Measurements from ENCODE around the gene CCDC43. TPM values are rescaled to one million over a fixed set of nuclear protein-coding genes. Genes with fewer than 3 reads are reported as not detected.

The CCDC43 gene
- total RNA-seq, 6 donors from 2014 or later, result 11.5 to 26.2 (median 17.0) TPM

DNA sequence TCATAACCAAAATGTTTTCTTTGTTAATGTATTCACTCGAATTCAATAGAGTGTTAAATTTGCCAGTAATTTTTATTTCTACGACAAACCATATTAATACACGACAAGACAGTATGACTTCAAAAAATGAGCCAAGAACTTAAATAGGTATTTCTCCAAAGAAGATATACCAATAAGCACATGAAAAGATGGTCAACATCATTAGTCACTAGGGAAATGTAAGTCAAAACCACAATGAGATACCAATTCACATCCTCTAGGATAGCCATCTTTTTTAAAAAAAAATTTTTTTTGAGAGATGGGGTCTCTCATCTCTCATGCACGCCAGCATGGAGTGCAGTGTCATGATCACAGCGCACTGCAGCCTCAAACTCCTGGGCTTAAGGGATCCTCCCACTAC is 38.3 kb downstream of the CCDC43 start:
- no peak overlapping the region for H3K27ac ChIP-seq
- H3K36me3 ChIP-seq, result no peaks in the 10 kb centered on the region
- TF ChIP-seq POLR2AphosphoS5 (IDR thresholded peaks at IDR 0.05), result no peak
- no peak for TF ChIP-seq POLR2A (IDR thresholded peaks at IDR 0.05)
- TF ChIP-seq EP300 (IDR thresholded peaks at IDR 0.05), result no peak
- TF ChIP-seq, protein P1, sequence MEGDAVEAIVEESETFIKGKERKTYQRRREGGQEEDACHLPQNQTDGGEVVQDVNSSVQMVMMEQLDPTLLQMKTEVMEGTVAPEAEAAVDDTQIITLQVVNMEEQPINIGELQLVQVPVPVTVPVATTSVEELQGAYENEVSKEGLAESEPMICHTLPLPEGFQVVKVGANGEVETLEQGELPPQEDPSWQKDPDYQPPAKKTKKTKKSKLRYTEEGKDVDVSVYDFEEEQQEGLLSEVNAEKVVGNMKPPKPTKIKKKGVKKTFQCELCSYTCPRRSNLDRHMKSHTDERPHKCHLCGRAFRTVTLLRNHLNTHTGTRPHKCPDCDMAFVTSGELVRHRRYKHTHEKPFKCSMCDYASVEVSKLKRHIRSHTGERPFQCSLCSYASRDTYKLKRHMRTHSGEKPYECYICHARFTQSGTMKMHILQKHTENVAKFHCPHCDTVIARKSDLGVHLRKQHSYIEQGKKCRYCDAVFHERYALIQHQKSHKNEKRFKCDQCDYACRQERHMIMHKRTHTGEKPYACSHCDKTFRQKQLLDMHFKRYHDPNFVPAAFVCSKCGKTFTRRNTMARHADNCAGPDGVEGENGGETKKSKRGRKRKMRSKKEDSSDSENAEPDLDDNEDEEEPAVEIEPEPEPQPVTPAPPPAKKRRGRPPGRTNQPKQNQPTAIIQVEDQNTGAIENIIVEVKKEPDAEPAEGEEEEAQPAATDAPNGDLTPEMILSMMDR (IDR thresholded peaks at IDR 0.05), result no peak
- peaks cover under 1 to 4% (median 3%) of the 10 kb centered on the region in 4 donors for H3K4me1 ChIP-seq
- H3K4me3 ChIP-seq, result no peak overlapping the region
- peaks cover 0 to 2% (median 0%) of the 10 kb centered on the region in 4 donors for H3K9me3 ChIP-seq
- ATAC-seq (ENCODE audit: low FRiP score in 2 of 2) (no peak), DNase-seq (no peak)
- WGBS, 2 donors, result 79 to 85% methylated on average over 5 of the region's 5 CpGs
- H3K27me3 ChIP-seq, result peaks cover 1 to 10% (median 8%) of the 10 kb centered on the region in 4 donors

DNA sequence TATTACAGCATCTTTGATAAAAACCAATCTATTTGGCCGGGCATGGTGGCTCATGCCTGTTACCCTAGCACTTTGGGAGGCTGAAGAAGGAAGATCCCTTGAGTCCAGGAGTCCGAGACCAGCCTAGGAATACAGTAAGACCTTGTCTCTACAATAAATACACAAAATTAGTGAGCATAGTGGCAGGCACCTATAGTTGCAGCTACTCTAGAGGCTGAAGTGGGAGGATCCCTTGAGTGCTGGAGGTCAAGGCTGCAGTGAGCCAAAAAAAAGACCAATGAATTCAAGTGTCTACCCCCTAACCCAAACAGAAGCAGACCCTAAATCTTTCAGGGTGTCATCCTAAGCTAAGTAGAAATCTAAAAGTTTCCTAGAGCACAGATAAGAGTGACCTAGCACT is 40.6 kb downstream of the CCDC43 start:
- Histone ChIP-seq H3K9me3 (no peaks in the 10 kb centered on the region), H3K4me3 (no peak overlapping the region), H3K4me1 (no peaks in the 10 kb centered on the region), H3K27me3 (no peaks in the 10 kb centered on the region), H3K36me3 (no peaks in the 10 kb centered on the region), H3K27ac (no peak overlapping the region)
- 77 to 83% methylated on average over 2 of the region's 2 CpGs for WGBS, 2 donors
- TF ChIP-seq EP300 (IDR thresholded peaks at IDR 0.05) (no peak), POLR2AphosphoS5 (IDR thresholded peaks at IDR 0.05) (no peak), POLR2A (IDR thresholded peaks at IDR 0.05) (no peak)
- TF ChIP-seq, protein P1 (IDR thresholded peaks at IDR 0.05), result no peak
- DNase-seq (no peak), ATAC-seq (ENCODE audit: low FRiP score in 2 of 2) (no peak)

DNA sequence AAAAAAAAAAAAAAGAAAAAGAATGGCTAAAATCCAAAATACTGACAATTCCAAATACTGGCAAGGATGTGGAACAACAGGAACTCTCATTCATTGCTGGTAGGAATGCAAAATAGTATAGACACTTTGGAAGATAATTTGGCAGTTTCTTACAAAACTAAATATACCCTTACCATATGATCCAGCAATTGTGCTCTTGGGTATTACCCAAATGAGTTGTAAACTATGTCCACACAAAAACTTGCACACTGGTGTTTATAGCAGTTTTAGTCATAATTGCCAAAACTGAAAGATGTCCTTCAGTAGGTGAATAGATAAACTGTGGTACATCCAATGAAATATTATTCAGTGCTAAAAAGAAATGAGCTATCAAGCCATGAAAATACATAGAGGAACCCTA is 41.8 kb downstream of the CCDC43 start:
- no peak overlapping the region for H3K27ac ChIP-seq
- DNase-seq (no peak), ATAC-seq (ENCODE audit: low FRiP score in 2 of 2) (no peak)
- TF ChIP-seq POLR2AphosphoS5 (IDR thresholded peaks at IDR 0.05) (no peak), EP300 (IDR thresholded peaks at IDR 0.05) (no peak), POLR2A (IDR thresholded peaks at IDR 0.05) (no peak)
- TF ChIP-seq, protein P1 (IDR thresholded peaks at IDR 0.05), result no peak
- H3K4me1 ChIP-seq, result no peaks in the 10 kb centered on the region
- H3K27me3 ChIP-seq, result no peaks in the 10 kb centered on the region
- H3K36me3 ChIP-seq, result no peaks in the 10 kb centered on the region
- H3K9me3 ChIP-seq, result no peaks in the 10 kb centered on the region
- H3K4me3 ChIP-seq, result no peak overlapping the region

DNA sequence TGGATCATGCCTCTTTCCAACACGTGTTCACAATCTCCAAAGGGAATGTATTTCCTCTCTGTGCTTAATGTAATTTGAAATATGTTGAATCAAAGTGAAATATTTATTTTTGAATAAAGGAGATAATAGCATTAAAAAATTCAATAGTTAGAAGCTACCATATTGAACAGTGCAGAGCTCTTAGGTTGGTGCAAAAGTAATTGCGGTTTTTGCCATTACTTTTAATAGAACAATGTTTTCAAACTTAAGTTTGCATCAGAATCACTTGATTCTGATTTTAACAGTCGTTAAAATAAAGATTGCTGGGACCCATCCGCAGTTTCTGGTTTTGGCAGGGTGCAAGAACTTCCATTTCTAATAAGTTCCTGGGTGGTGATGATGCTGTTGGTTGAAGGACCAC is 43.3 kb downstream of the CCDC43 start:
- ATAC-seq (ENCODE audit: low FRiP score in 2 of 2) (no peak), DNase-seq (no peak)
- H3K36me3 ChIP-seq, result no peaks in the 10 kb centered on the region
- H3K4me3 ChIP-seq, result no peak overlapping the region
- H3K9me3 ChIP-seq, result no peaks in the 10 kb centered on the region
- no peak overlapping the region for H3K27ac ChIP-seq
- no peak for TF ChIP-seq POLR2A (IDR thresholded peaks at IDR 0.05)
- TF ChIP-seq, protein P1 (IDR thresholded peaks at IDR 0.05), result no peak
- no peaks in the 10 kb centered on the region for H3K4me1 ChIP-seq
- no peaks in the 10 kb centered on the region for H3K27me3 ChIP-seq
- WGBS, 2 donors, result 81 to 82% methylated on average over 4 of the region's 4 CpGs

DNA sequence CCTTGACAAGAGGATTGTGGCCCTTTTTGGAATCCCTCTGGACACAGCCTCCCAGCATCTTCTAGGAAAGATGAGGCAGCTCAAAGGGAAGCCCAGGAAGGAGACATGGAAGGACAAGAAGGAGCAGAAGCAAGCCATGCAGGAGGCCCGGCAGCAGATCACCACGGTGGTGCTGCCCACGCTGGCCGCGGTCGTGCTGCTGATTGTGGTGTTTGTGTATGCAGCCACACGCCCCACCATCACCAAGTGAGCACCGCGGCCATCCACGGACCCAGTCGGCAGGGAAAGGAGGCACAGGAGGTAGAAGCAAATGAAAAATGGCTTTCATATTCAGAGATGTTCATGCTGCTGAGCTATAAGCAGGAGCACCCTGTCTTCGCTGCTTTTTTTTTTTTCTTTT is 44.2 kb downstream of the CCDC43 start:
- ATAC-seq (ENCODE audit: low FRiP score in 2 of 2) (no peak), DNase-seq (peak in 1 of 2 donors; percentile 69)
- H3K4me3 ChIP-seq, result no peak overlapping the region
- H3K4me1 ChIP-seq, result no peaks in the 10 kb centered on the region
- 82 to 86% methylated on average over 12 of the region's 12 CpGs for WGBS, 2 donors
- TF ChIP-seq, protein P1 (IDR thresholded peaks at IDR 0.05), result no peak
- TF ChIP-seq POLR2AphosphoS5 (IDR thresholded peaks at IDR 0.05), result no peak
- no peak for TF ChIP-seq EP300 (IDR thresholded peaks at IDR 0.05)
- no peak for TF ChIP-seq POLR2A (IDR thresholded peaks at IDR 0.05)
- H3K27ac ChIP-seq, result no peak overlapping the region
- H3K27me3 ChIP-seq, result no peaks in the 10 kb centered on the region
- H3K36me3 ChIP-seq, result no peaks in the 10 kb centered on the region
- no peaks in the 10 kb centered on the region for H3K9me3 ChIP-seq

Data from upper lobe of left lung (tissue), 6 donors.